ENCODE data around the gene MYCBP2. TPM values are rescaled to one million over a fixed set of nuclear protein-coding genes. Genes with fewer than 3 reads are reported as not detected.

MYCBP2 gene
- total RNA-seq, 1 experiment from 2014 or later, result 55.6 TPM

GRCh38 chr13:77000475-77000874 is 326.4 kb downstream of the MYCBP2 start:
- no peaks in the 10 kb centered on the region for H3K9me3 ChIP-seq (ENCODE audit: insufficient read depth, low read depth)
- H3K9me2 ChIP-seq (ENCODE audit: insufficient read depth), result no peaks in the 10 kb centered on the region
- H3K79me2 ChIP-seq (ENCODE audit: low read depth), result no peaks in the 10 kb centered on the region
- H3K27me3 ChIP-seq (ENCODE audit: insufficient read depth, low read depth), result no peaks in the 10 kb centered on the region
- no peak overlapping the region for H3K27ac ChIP-seq
- H3K36me3 ChIP-seq (ENCODE audit: low read depth), result peaks cover 8% of the 10 kb centered on the region
- H4K20me1 ChIP-seq (ENCODE audit: insufficient read depth), result peaks cover 4% of the 10 kb centered on the region; the same call in 1 of the 2 replicates
- no peak overlapping the region for H3K4me3 ChIP-seq
- H3K4me1 ChIP-seq (replicated peaks; ENCODE audit: insufficient read depth), result no peaks in the 10 kb centered on the region
- no peak for TF ChIP-seq CTCF (conservative IDR thresholded peaks at IDR 0.05)
- no peak for TF ChIP-seq EZH2 (IDR thresholded peaks at IDR 0.05; ENCODE audit: low read depth)
- ChIA-PET CTCF (interaction anchor here (1.8 kb wide), 1 partner anchor 96 kb away, joined by 3 read pairs; no protein-coding TSS in a partner anchor), POLR2A (ENCODE audit: unreplicated experiment) (interaction anchor here (0.6 kb wide), 1 partner anchor 27 kb away, joined by 5 read pairs; the partner anchor contains the start of gene FBXL3)
- intact Hi-C loops (cut with micrococcal nuclease; ENCODE audit: unreplicated experiment), result no loop called here
- no peak overlapping the region for H2AFZ ChIP-seq
- peaks cover 9% of the 10 kb centered on the region for H3F3A ChIP-seq (ENCODE audit: insufficient read depth, low read depth)
- H3K4me2 ChIP-seq, result no peak overlapping the region
- BruUV-seq (replicated peaks), result no TSS peak
- DNase-seq, result no peak

Other genes starting within 250 kb of the MYCBP2 start
- gene SCEL, start 208.6 kb upstream of the MYCBP2 start, total RNA-seq (2021), result 19.5 and 32.5 TPM in 2 replicates